Endothelial cell of umbilical vein (primary cell): ENCODE data around the gene PLEKHA6. TPM values are rescaled to one million over a fixed set of nuclear protein-coding genes. Genes with fewer than 3 reads are reported as not detected.

Source experiments
- BruUV-seq: library from RNA; stranded (reverse); fragments of 400-500 nt; replicated peaks from 2 replicates; lab custom pipeline; 2021; lab: Mats Ljungman, UMichigan
- CTCF ChIA-PET: fragments of 300-600, 350-600 bp; sonication (Branson Sonifier 250); formaldehyde crosslinking; loops from one replicate; lab custom pipeline; 2021; ENCODE audit warnings: antibody characterized with exemption, inconsistent platforms; lab: Charles Lee
- POLR2A ChIA-PET: fragments of 300-600, 350-600 bp; sonication (Branson Sonifier 250); formaldehyde crosslinking; loops from one replicate; lab custom pipeline; 2021; ENCODE audit warnings: antibody characterized with exemption, inconsistent platforms; lab: Charles Lee
- DNase-seq: peaks from one replicate; pipeline ENCODE4 v3.0.0-alpha.2; 2011; ENCODE audit warnings: low read depth, low spot score
- FAIRE-seq: peaks from 2 replicates; lab custom pipeline; 2011; peaks lifted over from hg19 to GRCh38; lab: Jason Lieb, UNC
- H2AFZ ChIP-seq: 2 replicates; pipeline ENCODE4 v1.6.0; 2012; ENCODE audit warnings: low read depth, low read length, control low read depth, inconsistent platforms
- H3K27ac ChIP-seq: 2 replicates; pipeline ENCODE4 v1.5.1; 2011; ENCODE audit warnings: low read depth, mild to moderate bottlenecking, control low read depth, low read length, moderate library complexity; ENCODE audit not compliant: insufficient read depth
- H3K27me3 ChIP-seq, 2 experiments: 2 replicates each; pipeline versions ENCODE4 v1.6.0 to v1.6.1; 2011; ENCODE audit warnings: low read length in 2 of 2, mixed read lengths in 1 of 2; ENCODE audit not compliant: control insufficient read depth in 2 of 2, insufficient read depth in 2 of 2
- H3K36me3 ChIP-seq, 2 experiments: 2 replicates in 1 of 2; 3 replicates in 1 of 2; pipeline ENCODE4 v1.5.1; 2011; ENCODE audit warnings: low read length in 2 of 2, mild to moderate bottlenecking in 1 of 2, moderate library complexity in 1 of 2; ENCODE audit not compliant: control insufficient read depth in 2 of 2, insufficient read depth in 2 of 2; ENCODE audit errors: extremely low read depth in 1 of 2
- H3K4me1 ChIP-seq: 3 replicates; pipeline ENCODE4 v1.5.1; 2011; ENCODE audit warnings: mild to moderate bottlenecking, low read length; ENCODE audit not compliant: control insufficient read depth, insufficient read depth; ENCODE audit errors: extremely low read depth
- H3K4me2 ChIP-seq: 2 replicates; pipeline ENCODE4 v1.6.1; 2011; ENCODE audit warnings: low read length, control low read depth, mixed read lengths; ENCODE audit not compliant: insufficient read depth
- H3K4me3 ChIP-seq, 3 experiments: fragments of 200-600 bp in 1 of 3; sonication (generic), shearing (Covaris generic) in 1 of 3; replicated peaks in 1 of 3; 2 replicates each; pipeline ENCODE4 v1.5.1; 2011 to 2016; ENCODE audit warnings: control low read depth in 3 of 3, low read length in 3 of 3, mild to moderate bottlenecking in 2 of 3, inconsistent platforms in 1 of 3, low read depth in 1 of 3, moderate library complexity in 1 of 3; ENCODE audit not compliant: insufficient read depth in 1 of 3
- H3K79me2 ChIP-seq: 2 replicates; pipeline ENCODE4 v1.6.0; 2012; ENCODE audit warnings: low read length, inconsistent platforms; ENCODE audit not compliant: control insufficient read depth, insufficient read depth
- H3K9ac ChIP-seq: replicated peaks from 2 replicates; pipeline ENCODE3; 2011; ENCODE audit warnings: low read length, control low read depth; ENCODE audit not compliant: insufficient read depth; ENCODE audit errors: extremely low read depth
- H3K9me1 ChIP-seq: replicated peaks from 3 replicates; pipeline ENCODE4 v1.6.0; 2011; ENCODE audit warnings: mild to moderate bottlenecking, low read length; ENCODE audit not compliant: control insufficient read depth, insufficient read depth; ENCODE audit errors: extremely low read depth
- H3K9me3 ChIP-seq: replicated peaks from 2 replicates; pipeline ENCODE4 v1.5.1; 2012; ENCODE audit warnings: low read length, inconsistent platforms; ENCODE audit not compliant: control insufficient read depth, insufficient read depth
- H4K20me1 ChIP-seq: replicated peaks from 2 replicates; pipeline ENCODE3; 2011; ENCODE audit warnings: mild to moderate bottlenecking, low read length; ENCODE audit not compliant: control insufficient read depth, insufficient read depth; ENCODE audit errors: extremely low read depth
- EZH2 ChIP-seq: IDR thresholded peaks from 2 replicates; pipeline ENCODE4 v1.6.1; 2012; ENCODE audit warnings: borderline replicate concordance, low read depth, mild to moderate bottlenecking, moderate library complexity, low read length, inconsistent platforms; ENCODE audit not compliant: severe bottlenecking
- FOS ChIP-seq: IDR thresholded peaks from 2 replicates; pipeline ENCODE4 v1.6.1; 2011; ENCODE audit warnings: mild to moderate bottlenecking, low read length, moderate library complexity, borderline replicate concordance; ENCODE audit not compliant: insufficient read depth
- GATA2 ChIP-seq: IDR thresholded peaks from 2 replicates; pipeline ENCODE4 v1.7.0; 2011; ENCODE audit warnings: low read depth, mild to moderate bottlenecking, moderate library complexity, mixed read lengths, low read length; ENCODE audit not compliant: insufficient read length, insufficient read depth
- JUN ChIP-seq: IDR thresholded peaks from 2 replicates; pipeline ENCODE4 v1.6.1; 2011; ENCODE audit warnings: borderline replicate concordance, low read depth; ENCODE audit not compliant: insufficient read length, insufficient read depth
- MYC ChIP-seq: IDR thresholded peaks from one replicate; pipeline ENCODE4 v1.6.1; 2011; ENCODE audit warnings: mild to moderate bottlenecking, low read depth, low read length
- POLR2A ChIP-seq: IDR thresholded peaks from 2 replicates; pipeline ENCODE4 v1.6.1; 2012; ENCODE audit warnings: low read depth, mild to moderate bottlenecking, control low read depth, low read length
- POLR2AphosphoS5 ChIP-seq: IDR thresholded peaks from 2 replicates; pipeline ENCODE4 v1.6.1; 2012; ENCODE audit warnings: low read depth, mild to moderate bottlenecking, control low read depth, low read length, moderate library complexity; ENCODE audit not compliant: insufficient read depth
- dilution Hi-C: fragments of 300-500 bp; cut with MboI; formaldehyde crosslinking; loops from one replicate; pipeline ENCODE4 v1.15.0; 2019; ENCODE audit warnings: low sequenced_read_pairs; ENCODE audit not compliant: extremely low pct_ligation_motif_present
- intact Hi-C: fragments of 100-400 bp; cut with micrococcal nuclease; formaldehyde crosslinking; loops from one replicate; pipeline ENCODE4 v1.10.0; 2022
- polyA plus RNA-seq, 4 experiments: library from polyadenylated mRNA; depleted of rRNA in 3 of 4; stranded (reverse) in 3 of 4; unstranded in 1 of 4; fragments of >200 nt; gene quantifications; 2 replicates each; pipeline versions ENCODE4 v1.2.1 to v1.2.3, GENCODE V29; 2011 to 2012; ENCODE audit warnings: missing spikeins in 1 of 4
- total RNA-seq: library from RNA; stranded (reverse); gene quantifications from 2 replicates; pipeline ENCODE4 v1.2.3, GENCODE V29; 2021
- TF ChIP-seq, protein P1 (sequence below), 2 donors: IDR thresholded peaks; 1 replicate in 1 of 2; 2 replicates in 1 of 2; pipeline ENCODE4 v1.5.1; 2011; ENCODE audit warnings: low read length in 2 of 2, mild to moderate bottlenecking in 2 of 2, moderate library complexity in 2 of 2, control low read depth in 1 of 2, inconsistent platforms in 1 of 2, low read depth in 1 of 2; ENCODE audit not compliant: insufficient read depth in 1 of 2; ENCODE audit errors: extremely low read depth in 1 of 2

PLEKHA6 gene
- total and polyA plus RNA-seq, 2 donors (not counting 3 experiments of a cell fraction or from before 2014, with no cell fraction given) = 2.1 to 15.0 TPM

DNA sequence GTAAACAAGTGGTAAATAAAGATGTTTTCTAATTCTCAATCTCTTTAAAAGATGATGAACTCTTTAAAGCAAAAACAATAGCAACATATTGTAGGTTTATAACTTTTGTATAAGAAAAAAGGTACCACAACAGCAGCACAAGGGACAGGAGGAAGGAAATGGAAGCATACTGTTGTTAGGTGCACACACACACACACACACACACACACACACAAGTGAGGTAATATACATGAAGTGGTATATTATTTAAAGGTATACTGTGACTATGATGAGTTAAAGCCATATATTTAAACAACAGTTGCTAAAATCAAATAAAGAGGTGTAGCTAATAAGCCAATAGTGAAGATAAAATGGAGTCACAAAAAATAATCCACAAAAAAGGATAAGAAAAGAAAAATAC lies 31.9 kb upstream of the PLEKHA6 start:
- no TSS peak for BruUV-seq
- FAIRE-seq (no peak), DNase-seq (no peak)
- no peaks in the 10 kb centered on the region for H4K20me1 ChIP-seq
- no peak overlapping the region for H3K4me3 ChIP-seq
- dilution Hi-C loops = no loop called here
- CTCF ChIA-PET = interaction anchor here (1.4 kb wide), 1 partner anchor 185 kb away, joined by 4 read pairs; no protein-coding TSS in a partner anchor
- intact Hi-C loops = no loop called here
- no peak overlapping the region for H3K27ac ChIP-seq
- no peak overlapping the region for H2AFZ ChIP-seq
- H3K9me3 ChIP-seq = no peaks in the 10 kb centered on the region
- no peaks in the 10 kb centered on the region for H3K4me1 ChIP-seq
- no peaks in the 10 kb centered on the region for H3K9me1 ChIP-seq
- H3K9ac ChIP-seq = no peak overlapping the region
- no peaks in the 10 kb centered on the region for H3K79me2 ChIP-seq
- H3K27me3 ChIP-seq = no peaks in the 10 kb centered on the region
- POLR2A ChIA-PET = no interaction called here
- no peak overlapping the region for H3K4me2 ChIP-seq
- no peaks in the 10 kb centered on the region for H3K36me3 ChIP-seq
- TF ChIP-seq EZH2 = no peak
- TF ChIP-seq, protein P1, sequence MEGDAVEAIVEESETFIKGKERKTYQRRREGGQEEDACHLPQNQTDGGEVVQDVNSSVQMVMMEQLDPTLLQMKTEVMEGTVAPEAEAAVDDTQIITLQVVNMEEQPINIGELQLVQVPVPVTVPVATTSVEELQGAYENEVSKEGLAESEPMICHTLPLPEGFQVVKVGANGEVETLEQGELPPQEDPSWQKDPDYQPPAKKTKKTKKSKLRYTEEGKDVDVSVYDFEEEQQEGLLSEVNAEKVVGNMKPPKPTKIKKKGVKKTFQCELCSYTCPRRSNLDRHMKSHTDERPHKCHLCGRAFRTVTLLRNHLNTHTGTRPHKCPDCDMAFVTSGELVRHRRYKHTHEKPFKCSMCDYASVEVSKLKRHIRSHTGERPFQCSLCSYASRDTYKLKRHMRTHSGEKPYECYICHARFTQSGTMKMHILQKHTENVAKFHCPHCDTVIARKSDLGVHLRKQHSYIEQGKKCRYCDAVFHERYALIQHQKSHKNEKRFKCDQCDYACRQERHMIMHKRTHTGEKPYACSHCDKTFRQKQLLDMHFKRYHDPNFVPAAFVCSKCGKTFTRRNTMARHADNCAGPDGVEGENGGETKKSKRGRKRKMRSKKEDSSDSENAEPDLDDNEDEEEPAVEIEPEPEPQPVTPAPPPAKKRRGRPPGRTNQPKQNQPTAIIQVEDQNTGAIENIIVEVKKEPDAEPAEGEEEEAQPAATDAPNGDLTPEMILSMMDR (IDR thresholded peaks at IDR 0.05; ENCODE audit: extremely low read depth in 1 of 2, insufficient read depth in 1 of 2, low read depth in 1 of 2, low read length in 2 of 2) = no peak

DNA sequence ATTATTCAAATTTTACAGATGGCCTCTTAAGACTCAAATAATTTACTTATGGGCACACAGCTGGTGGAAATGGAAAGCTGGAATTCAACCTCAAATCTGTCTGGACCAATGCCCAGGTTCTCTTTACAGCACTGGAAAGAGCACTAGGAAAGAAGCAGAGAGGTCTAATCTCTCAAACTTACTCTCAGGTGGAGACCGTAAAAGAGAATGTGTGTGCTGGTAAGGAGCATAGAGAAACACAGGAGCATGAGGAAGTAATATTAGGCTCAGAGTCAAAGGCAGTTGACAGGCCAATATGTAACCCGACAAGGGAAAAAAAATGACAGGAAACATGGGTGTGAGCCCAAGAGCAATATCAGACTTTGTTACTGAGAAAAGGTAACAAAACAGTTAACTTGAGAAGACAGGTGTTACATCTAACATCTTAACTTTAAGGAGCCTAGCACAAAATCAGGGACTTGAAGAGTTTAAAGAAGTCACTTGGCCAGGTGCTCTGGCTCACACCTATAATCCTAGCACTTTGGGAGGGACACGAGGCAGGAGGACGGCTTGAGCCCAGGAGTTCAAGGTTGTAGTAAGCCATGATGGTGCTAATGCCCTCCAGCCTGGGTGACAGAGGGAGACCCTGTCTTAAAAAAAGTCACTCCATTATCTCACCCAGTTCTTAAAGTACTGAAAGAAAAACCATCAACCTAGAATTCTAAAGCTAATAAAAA lies 31.2 kb upstream of the PLEKHA6 start:
- H3K79me2 ChIP-seq = no peaks in the 10 kb centered on the region
- H3K27me3 ChIP-seq = no peaks in the 10 kb centered on the region
- H3K9ac ChIP-seq = no peak overlapping the region
- DNase-seq = no peak
- H3K4me1 ChIP-seq = no peaks in the 10 kb centered on the region
- H3K36me3 ChIP-seq = no peaks in the 10 kb centered on the region
- H3K4me2 ChIP-seq = no peak overlapping the region
- no peak for FAIRE-seq
- intact Hi-C loops (no loop called here), dilution Hi-C loops (no loop called here)
- TF ChIP-seq JUN (no peak), FOS (no peak), MYC (no peak), POLR2A (no peak), EZH2 (no peak), GATA2 (no peak), POLR2AphosphoS5 (no peak)
- TF ChIP-seq, protein P1 (IDR thresholded peaks at IDR 0.05; ENCODE audit: extremely low read depth in 1 of 2, insufficient read depth in 1 of 2, low read depth in 1 of 2, low read length in 2 of 2) = no peak
- H3K4me3 ChIP-seq = no peak overlapping the region
- H4K20me1 ChIP-seq = no peaks in the 10 kb centered on the region
- ChIA-PET CTCF (interaction anchor here (1.4 to 3.1 kb wide), 2 partner anchors 8 to 184 kb away, joined by 4 to 40 read pairs; no protein-coding TSS in a partner anchor), POLR2A (no interaction called here)
- no peaks in the 10 kb centered on the region for H3K9me1 ChIP-seq
- no TSS peak for BruUV-seq
- no peak overlapping the region for H3K27ac ChIP-seq
- no peak overlapping the region for H2AFZ ChIP-seq
- no peaks in the 10 kb centered on the region for H3K9me3 ChIP-seq
